K562 (cell line): Measurements from ENCODE around the gene LRRC26. TPM values are rescaled to one million over a fixed set of nuclear protein-coding genes. Genes with fewer than 3 reads are reported as not detected.
A peak's percentile ranks its signal among the peaks of the same experiment; 100 is the strongest.

ENCODE experiments used
- JUND ChIP-seq, 2 experiments: IDR thresholded peaks; 2 replicates in 1 of 2; 3 replicates in 1 of 2; pipeline ENCODE4 v1.6.1; 2011; ENCODE audit warnings: borderline replicate concordance in 2 of 2, low read depth in 2 of 2, low read length in 2 of 2, improper control_type of control experiment in 1 of 2, missing biosample characterization in 1 of 2, missing genetic modification characterization in 1 of 2, missing genetic modification reagents in 1 of 2
- LCOR ChIP-seq: sonication (generic); formaldehyde crosslinking; IDR thresholded peaks from 2 replicates; pipeline ENCODE4 v1.8.0; 2022; ENCODE audit warnings: mild to moderate bottlenecking, missing genetic modification reagents
- MECOM ChIP-seq: fragments of 250-450 bp; sonication (Bioruptor Pico); IDR thresholded peaks from 2 replicates; pipeline ENCODE4 v1.8.0; 2022; ENCODE audit warnings: inconsistent platforms
- NCOA1 ChIP-seq: fragments of 450-650 bp; IDR thresholded peaks from 2 replicates; pipeline ENCODE4 v1.6.1; 2016; ENCODE audit warnings: low read depth
- NCOA4 ChIP-seq: fragments of 450-650 bp; IDR thresholded peaks from 2 replicates; pipeline ENCODE4 v1.6.1; 2018; ENCODE audit warnings: mild to moderate bottlenecking; ENCODE audit not compliant: partially characterized antibody
- NFRKB ChIP-seq: fragments of 450-650 bp; IDR thresholded peaks from 2 replicates; pipeline ENCODE4 v1.6.1; 2016; ENCODE audit warnings: low read depth
- NR2C1 ChIP-seq, 2 experiments: fragments of 450-650 bp; IDR thresholded peaks; 2 replicates each; pipeline ENCODE4 v1.6.1; 2017; ENCODE audit warnings: mild to moderate bottlenecking in 2 of 2, antibody characterized with exemption in 1 of 2, inconsistent platforms in 1 of 2, missing compliant biosample characterization in 1 of 2, missing genetic modification characterization in 1 of 2
- NRF1 ChIP-seq, 2 experiments: fragments of 450-650 bp; IDR thresholded peaks in 1 of 2; conservative IDR thresholded peaks in 1 of 2; 2 replicates each; pipeline ENCODE4 v1.6.1; 2014; ENCODE audit warnings: mild to moderate bottlenecking in 2 of 2
- SIN3A ChIP-seq, 2 experiments: fragments of 150-350 bp in 1 of 2; IDR thresholded peaks; 2 replicates each; pipeline ENCODE4 v1.6.1; 2011 to 2016; ENCODE audit warnings: borderline replicate concordance in 2 of 2, low read depth in 2 of 2, low read length in 2 of 2, mild to moderate bottlenecking in 2 of 2, moderate library complexity in 2 of 2; ENCODE audit not compliant: control insufficient read depth in 1 of 2
- SMARCB1 ChIP-seq: IDR thresholded peaks from 2 replicates; pipeline ENCODE4 v1.6.1; 2011; ENCODE audit warnings: improper control_type of control experiment, low read depth; ENCODE audit not compliant: insufficient read length
- TAF9B ChIP-seq: fragments of 450-650 bp; IDR thresholded peaks from 2 replicates; pipeline ENCODE4 v1.6.1; 2018; ENCODE audit warnings: mild to moderate bottlenecking; ENCODE audit not compliant: partially characterized antibody
- polyA plus RNA-seq, 8 experiments: library from polyadenylated mRNA; depleted of rRNA in 4 of 8; stranded (reverse) in 5 of 8; unstranded in 3 of 8; fragments of >200 nt; fragmentation: Nextera tagmentation in 2 of 8; fragmentation: Illumina TruSeq in 1 of 8; extraction: Ambion mirVana in 2 of 8; extraction: Trizol in 1 of 8; gene quantifications; 2 replicates each; pipeline versions ENCODE4 v1.2.1 to v1.2.3, GENCODE V29; 2011 to 2014; ENCODE audit warnings: inconsistent platforms in 1 of 8, missing spikeins in 1 of 8
- total RNA-seq, 7 experiments: library from RNA; depleted of rRNA in 6 of 7; stranded (reverse); fragments of >200 nt in 6 of 7; fragmentation: Illumina TruSeq in 2 of 7; extraction: Trizol in 2 of 7; gene quantifications; 2 replicates each; pipeline versions ENCODE4 v1.2.1 to v1.2.3, GENCODE V29; 2011 to 2021; ENCODE audit warnings: low replicate concordance in 1 of 7
- TF ChIP-seq, protein P1 (sequence below): fragments of 450-650 bp; formaldehyde crosslinking; IDR thresholded peaks from 2 replicates; pipeline ENCODE4 v1.4.0; 2020; ENCODE audit warnings: mild to moderate bottlenecking, moderate library complexity
- TF ChIP-seq, protein P2 (sequence below), 2 experiments: fragments of 450-650 bp in 1 of 2; IDR thresholded peaks; 2 replicates each; pipeline ENCODE4 v1.6.1; 2011 to 2017; ENCODE audit warnings: low read depth in 2 of 2, antibody characterized with exemption in 1 of 2, borderline replicate concordance in 1 of 2, low read length in 1 of 2, mild to moderate bottlenecking in 1 of 2, mixed read lengths in 1 of 2; ENCODE audit not compliant: control insufficient read depth in 1 of 2
- TF ChIP-seq, protein P3 (sequence below): fragments of 450-650 bp; IDR thresholded peaks from 2 replicates; pipeline ENCODE4 v1.7.1; 2018; ENCODE audit warnings: mild to moderate bottlenecking, low read depth; ENCODE audit not compliant: partially characterized antibody

Gene LRRC26
- total and polyA plus RNA-seq, 9 of the 15 experiments (the other 6 are each of a cell fraction or from before 2014, with no cell fraction given), result not detected

DNA sequence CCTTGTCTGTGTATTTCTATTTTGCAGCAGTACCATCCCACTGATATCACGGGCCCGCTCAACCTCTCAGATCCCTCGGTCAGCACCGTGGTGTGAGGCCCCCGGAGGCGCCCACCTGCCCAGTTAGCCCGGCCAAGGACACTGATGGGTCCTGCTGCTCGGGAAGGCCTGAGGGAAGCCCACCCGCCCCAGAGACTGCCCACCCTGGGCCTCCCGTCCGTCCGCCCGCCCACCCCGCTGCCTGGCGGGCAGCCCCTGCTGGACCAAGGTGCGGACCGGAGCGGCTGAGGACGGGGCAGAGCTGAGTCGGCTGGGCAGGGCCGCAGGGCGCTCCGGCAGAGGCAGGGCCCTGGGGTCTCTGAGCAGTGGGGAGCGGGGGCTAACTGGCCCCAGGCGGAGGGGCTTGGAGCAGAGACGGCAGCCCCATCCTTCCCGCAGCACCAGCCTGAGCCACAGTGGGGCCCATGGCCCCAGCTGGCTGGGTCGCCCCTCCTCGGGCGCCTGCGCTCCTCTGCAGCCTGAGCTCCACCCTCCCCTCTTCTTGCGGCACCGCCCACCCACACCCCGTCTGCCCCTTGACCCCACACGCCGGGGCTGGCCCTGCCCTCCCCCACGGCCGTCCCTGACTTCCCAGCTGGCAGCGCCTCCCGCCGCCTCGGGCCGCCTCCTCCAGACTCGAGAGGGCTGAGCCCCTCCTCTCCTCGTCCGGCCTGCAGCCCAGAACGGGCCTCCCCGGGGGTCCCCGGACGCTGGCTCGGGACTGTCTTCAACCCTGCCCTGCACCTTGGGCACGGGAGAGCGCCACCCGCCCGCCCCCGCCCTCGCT is 1.9 kb downstream of the LRRC26 start (continued):
- TF ChIP-seq, protein P1, sequence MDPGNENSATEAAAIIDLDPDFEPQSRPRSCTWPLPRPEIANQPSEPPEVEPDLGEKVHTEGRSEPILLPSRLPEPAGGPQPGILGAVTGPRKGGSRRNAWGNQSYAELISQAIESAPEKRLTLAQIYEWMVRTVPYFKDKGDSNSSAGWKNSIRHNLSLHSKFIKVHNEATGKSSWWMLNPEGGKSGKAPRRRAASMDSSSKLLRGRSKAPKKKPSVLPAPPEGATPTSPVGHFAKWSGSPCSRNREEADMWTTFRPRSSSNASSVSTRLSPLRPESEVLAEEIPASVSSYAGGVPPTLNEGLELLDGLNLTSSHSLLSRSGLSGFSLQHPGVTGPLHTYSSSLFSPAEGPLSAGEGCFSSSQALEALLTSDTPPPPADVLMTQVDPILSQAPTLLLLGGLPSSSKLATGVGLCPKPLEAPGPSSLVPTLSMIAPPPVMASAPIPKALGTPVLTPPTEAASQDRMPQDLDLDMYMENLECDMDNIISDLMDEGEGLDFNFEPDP (CRISPR knock-in tag), result no peak
- no peak for TF ChIP-seq SMARCB1
- TF ChIP-seq NCOA1, result no peak
- no peak for TF ChIP-seq SIN3A (IDR thresholded peaks at IDR 0.05; ENCODE audit: borderline replicate concordance in 2 of 2, control insufficient read depth in 1 of 2, low read depth in 2 of 2, low read length in 2 of 2)
- no peak for TF ChIP-seq JUND (IDR thresholded peaks at IDR 0.05; ENCODE audit: borderline replicate concordance, low read depth, low read length)
- TF ChIP-seq JUND (tag; IDR thresholded peaks at IDR 0.05; ENCODE audit: borderline replicate concordance, low read depth, low read length), result no peak
- TF ChIP-seq NFRKB, result no peak
- no peak; the same call in 1 of the 2 replicates for TF ChIP-seq NR2C1 (IDR thresholded peaks at IDR 0.05)
- 0 out of 2 replicates have a peak, but pooled peaks have one; percentile 22 for TF ChIP-seq NR2C1 (tag; IDR thresholded peaks at IDR 0.05)
- peak; percentile 52 to 58 for TF ChIP-seq NRF1 (conservative IDR thresholded peaks at IDR 0.05 in 1 of 2, IDR thresholded peaks at IDR 0.05 in 1 of 2)
- no peak for TF ChIP-seq LCOR (CRISPR knock-in tag)
- TF ChIP-seq TAF9B, result no peak
- no peak for TF ChIP-seq NCOA4
- TF ChIP-seq MECOM, result no peak
- TF ChIP-seq, protein P2, sequence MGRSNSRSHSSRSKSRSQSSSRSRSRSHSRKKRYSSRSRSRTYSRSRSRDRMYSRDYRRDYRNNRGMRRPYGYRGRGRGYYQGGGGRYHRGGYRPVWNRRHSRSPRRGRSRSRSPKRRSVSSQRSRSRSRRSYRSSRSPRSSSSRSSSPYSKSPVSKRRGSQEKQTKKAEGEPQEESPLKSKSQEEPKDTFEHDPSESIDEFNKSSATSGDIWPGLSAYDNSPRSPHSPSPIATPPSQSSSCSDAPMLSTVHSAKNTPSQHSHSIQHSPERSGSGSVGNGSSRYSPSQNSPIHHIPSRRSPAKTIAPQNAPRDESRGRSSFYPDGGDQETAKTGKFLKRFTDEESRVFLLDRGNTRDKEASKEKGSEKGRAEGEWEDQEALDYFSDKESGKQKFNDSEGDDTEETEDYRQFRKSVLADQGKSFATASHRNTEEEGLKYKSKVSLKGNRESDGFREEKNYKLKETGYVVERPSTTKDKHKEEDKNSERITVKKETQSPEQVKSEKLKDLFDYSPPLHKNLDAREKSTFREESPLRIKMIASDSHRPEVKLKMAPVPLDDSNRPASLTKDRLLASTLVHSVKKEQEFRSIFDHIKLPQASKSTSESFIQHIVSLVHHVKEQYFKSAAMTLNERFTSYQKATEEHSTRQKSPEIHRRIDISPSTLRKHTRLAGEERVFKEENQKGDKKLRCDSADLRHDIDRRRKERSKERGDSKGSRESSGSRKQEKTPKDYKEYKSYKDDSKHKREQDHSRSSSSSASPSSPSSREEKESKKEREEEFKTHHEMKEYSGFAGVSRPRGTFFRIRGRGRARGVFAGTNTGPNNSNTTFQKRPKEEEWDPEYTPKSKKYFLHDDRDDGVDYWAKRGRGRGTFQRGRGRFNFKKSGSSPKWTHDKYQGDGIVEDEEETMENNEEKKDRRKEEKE (IDR thresholded peaks at IDR 0.05; ENCODE audit: borderline replicate concordance in 1 of 2, control insufficient read depth in 1 of 2, low read depth in 2 of 2, low read length in 1 of 2), result no peak
- TF ChIP-seq, protein P3, sequence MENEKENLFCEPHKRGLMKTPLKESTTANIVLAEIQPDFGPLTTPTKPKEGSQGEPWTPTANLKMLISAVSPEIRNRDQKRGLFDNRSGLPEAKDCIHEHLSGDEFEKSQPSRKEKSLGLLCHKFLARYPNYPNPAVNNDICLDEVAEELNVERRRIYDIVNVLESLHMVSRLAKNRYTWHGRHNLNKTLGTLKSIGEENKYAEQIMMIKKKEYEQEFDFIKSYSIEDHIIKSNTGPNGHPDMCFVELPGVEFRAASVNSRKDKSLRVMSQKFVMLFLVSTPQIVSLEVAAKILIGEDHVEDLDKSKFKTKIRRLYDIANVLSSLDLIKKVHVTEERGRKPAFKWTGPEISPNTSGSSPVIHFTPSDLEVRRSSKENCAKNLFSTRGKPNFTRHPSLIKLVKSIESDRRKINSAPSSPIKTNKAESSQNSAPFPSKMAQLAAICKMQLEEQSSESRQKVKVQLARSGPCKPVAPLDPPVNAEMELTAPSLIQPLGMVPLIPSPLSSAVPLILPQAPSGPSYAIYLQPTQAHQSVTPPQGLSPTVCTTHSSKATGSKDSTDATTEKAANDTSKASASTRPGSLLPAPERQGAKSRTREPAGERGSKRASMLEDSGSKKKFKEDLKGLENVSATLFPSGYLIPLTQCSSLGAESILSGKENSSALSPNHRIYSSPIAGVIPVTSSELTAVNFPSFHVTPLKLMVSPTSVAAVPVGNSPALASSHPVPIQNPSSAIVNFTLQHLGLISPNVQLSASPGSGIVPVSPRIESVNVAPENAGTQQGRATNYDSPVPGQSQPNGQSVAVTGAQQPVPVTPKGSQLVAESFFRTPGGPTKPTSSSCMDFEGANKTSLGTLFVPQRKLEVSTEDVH, result no peak
